T-helper 17 cell (primary cell): ENCODE measurements around the gene ACTN3. TPM values are rescaled to one million over a fixed set of nuclear protein-coding genes. Genes with fewer than 3 reads are reported as not detected.
"Not testable (repeated sequence)": the region's sequence is repeated elsewhere in the genome, so short reads cannot be mapped to it uniquely, and the experiment has no call there.

Source experiments
- ATAC-seq: fragments of 150-1000 bp; cut with Tn5 transposase; 2 replicates; pipeline ENCODE4 v1.10.0; 2021; ENCODE audit warnings: mild to moderate bottlenecking, moderate library complexity
- DNase-seq, 3 donors: peaks; one replicate each; pipeline versions ENCODE4 v3.0.0 to v3.0.0-alpha.2; 2020 to 2021
- H3K9me3 ChIP-seq: one replicate; pipeline ENCODE4 v1.7.0; 2013; ENCODE audit warnings: low read length, mild to moderate bottlenecking; ENCODE audit not compliant: control insufficient read depth, poor library complexity, severe bottlenecking
- H3K27ac Mint-ChIP-seq: one replicate; pipeline ENCODE4 v1.8.0; 2022; ENCODE audit warnings: mild to moderate bottlenecking, moderate library complexity, mixed read lengths
- H3K27me3 Mint-ChIP-seq: one replicate; pipeline ENCODE4 v1.8.0; 2022; ENCODE audit warnings: mixed read lengths
- H3K36me3 Mint-ChIP-seq: one replicate; pipeline ENCODE4 v1.8.0; 2022; ENCODE audit warnings: low read depth, mixed read lengths
- H3K4me1 Mint-ChIP-seq: one replicate; pipeline ENCODE4 v1.8.0; 2022; ENCODE audit warnings: mild to moderate bottlenecking, mixed read lengths
- H3K4me3 Mint-ChIP-seq: one replicate; pipeline ENCODE4 v1.8.0; 2022; ENCODE audit warnings: mild to moderate bottlenecking, moderate library complexity, mixed read lengths
- total RNA-seq, 4 donors: library from RNA in 2 of 4; stranded (reverse) in 2 of 4; gene quantifications; one replicate each; pipeline ENCODE4 v1.2.3 and lab custom pipeline; 2022 to 2026

Gene ACTN3
- total RNA-seq, 2 donors from 2014 or later, result 0.30 TPM; not detected in 1

GRCh38 chr11:66582565-66583147 lies 36.0 kb downstream of the ACTN3 start:
- peak overlapping the region; percentile 59 for H3K27ac Mint-ChIP-seq
- not testable (repeated sequence) for H3K4me3 Mint-ChIP-seq, ATAC-seq, H3K27me3 Mint-ChIP-seq, H3K9me3 ChIP-seq, DNase-seq, H3K36me3 Mint-ChIP-seq, H3K4me1 Mint-ChIP-seq

DNA sequence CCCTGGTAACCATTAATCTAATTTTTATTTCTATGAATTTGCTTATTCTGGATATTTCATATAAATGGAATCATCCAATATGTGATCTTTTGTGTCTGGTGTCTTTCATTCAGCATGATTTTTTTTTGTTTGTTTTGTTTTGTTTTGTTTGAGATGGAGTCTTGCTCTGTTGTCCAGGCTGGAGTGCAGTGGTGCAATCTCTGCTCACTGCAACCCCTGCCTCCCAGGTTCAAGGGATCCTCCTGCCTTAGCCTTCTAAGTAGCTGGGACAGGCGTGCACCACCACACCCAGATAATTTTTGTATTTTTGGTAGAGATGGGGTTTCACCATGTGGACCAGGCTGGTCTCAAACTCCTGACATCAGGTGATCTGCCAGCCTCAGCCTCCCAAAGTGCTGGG lies 38.7 kb downstream of the ACTN3 start:
- DNase-seq, H3K27ac Mint-ChIP-seq, ATAC-seq, H3K4me3 Mint-ChIP-seq, H3K9me3 ChIP-seq, H3K27me3 Mint-ChIP-seq, H3K4me1 Mint-ChIP-seq, H3K36me3 Mint-ChIP-seq: not testable (repeated sequence)

DNA sequence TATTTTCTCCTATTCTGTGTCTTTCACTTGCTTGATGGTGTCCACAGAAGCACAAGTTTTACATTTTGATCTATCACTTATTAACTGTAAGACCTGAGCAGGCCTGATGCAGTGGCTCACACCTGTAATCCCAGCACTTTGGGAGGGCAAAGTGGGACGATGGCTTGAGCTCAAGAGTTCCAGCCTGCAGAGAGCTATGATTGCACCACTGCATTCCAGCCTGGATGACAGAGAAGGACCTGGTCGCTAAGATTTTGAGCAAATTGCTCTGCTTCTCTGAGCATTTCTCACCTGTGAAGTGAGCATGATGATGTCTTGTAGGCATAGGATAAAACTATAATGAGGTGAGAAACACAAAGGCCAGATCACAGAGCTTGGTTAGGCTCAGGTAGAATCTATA lies 39.4 kb downstream of the ACTN3 start:
- ATAC-seq (no peak), DNase-seq (no peak)
- Mint-ChIP-seq H3K4me1 (peaks cover 2% of the 10 kb centered on the region), H3K4me3 (no peak overlapping the region), H3K27me3 (no peaks in the 10 kb centered on the region), H3K36me3 (no peaks in the 10 kb centered on the region), H3K27ac (no peak overlapping the region)
- H3K9me3 ChIP-seq, result no peaks in the 10 kb centered on the region

- H3K27me3 Mint-ChIP-seq, DNase-seq, ATAC-seq, H3K36me3 Mint-ChIP-seq, H3K9me3 ChIP-seq, H3K4me3 Mint-ChIP-seq, H3K27ac Mint-ChIP-seq: not testable (repeated sequence)
- peaks cover 13% of the 10 kb centered on the region for H3K4me1 Mint-ChIP-seq
Observed at GRCh38 chr11:66589315-66589714, 42.6 kb downstream of the ACTN3 start.

DNA sequence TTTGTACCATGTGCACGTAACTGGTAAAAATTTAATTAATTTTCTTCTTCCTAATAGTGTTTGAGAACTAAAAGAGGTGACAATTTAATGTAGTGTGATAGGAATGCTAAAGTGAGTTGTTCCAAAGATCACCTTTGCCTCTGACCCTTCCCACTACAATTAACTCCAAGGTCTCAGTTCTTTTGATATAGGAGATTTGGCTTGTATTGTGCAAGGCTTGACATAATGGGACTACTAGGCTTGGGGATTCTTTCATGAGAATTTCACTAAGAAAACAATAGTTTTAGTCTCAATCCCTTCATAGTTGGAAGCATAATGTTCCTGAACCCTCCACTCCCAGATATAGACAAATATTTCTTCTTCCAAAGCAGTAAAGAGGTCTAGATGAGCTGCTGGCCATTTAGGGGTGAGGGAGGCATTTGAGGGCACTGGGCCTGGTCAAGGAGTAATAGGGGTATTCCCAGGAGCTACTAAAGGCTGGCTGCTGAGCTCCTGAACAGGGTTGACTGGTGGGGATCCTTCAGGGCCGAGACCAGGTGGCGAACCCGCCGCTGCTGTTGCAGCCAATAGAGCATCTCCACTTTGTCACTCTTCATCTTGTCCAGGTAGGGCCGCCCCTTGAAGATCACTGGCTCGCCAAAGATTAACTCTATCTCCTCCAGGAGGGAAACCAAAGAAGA lies 43.4 kb downstream of the ACTN3 start:
- ATAC-seq (no peak), DNase-seq (no peak)
- H3K9me3 ChIP-seq, result no peaks in the 10 kb centered on the region
- no peaks in the 10 kb centered on the region for H3K27me3 Mint-ChIP-seq
- peaks cover 2% of the 10 kb centered on the region for H3K36me3 Mint-ChIP-seq
- peaks cover 18% of the 10 kb centered on the region for H3K4me1 Mint-ChIP-seq
- no peak overlapping the region for H3K4me3 Mint-ChIP-seq
- H3K27ac Mint-ChIP-seq, result no peak overlapping the region

DNA sequence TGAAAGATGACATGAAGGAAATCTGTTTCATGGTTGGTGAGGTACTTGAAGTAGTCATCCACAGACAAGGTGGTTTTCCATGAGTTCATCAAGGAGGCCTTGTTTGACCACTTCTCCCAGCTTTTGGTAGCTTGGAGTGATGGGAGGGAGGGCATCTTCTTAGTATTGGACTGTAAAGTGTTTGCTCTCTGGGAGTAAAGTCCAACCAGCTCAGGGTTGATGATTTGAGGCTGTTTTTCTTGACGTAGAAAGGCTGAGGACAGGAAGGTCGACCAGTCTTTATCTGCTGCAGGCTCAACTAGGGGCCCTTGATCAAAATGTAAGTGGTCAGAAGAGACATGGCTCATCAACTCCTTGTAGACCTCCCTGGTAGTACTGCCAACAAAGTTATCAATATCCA lies 44.5 kb downstream of the ACTN3 start:
- H3K4me3 Mint-ChIP-seq, result peak overlapping the region; percentile 100

DNA sequence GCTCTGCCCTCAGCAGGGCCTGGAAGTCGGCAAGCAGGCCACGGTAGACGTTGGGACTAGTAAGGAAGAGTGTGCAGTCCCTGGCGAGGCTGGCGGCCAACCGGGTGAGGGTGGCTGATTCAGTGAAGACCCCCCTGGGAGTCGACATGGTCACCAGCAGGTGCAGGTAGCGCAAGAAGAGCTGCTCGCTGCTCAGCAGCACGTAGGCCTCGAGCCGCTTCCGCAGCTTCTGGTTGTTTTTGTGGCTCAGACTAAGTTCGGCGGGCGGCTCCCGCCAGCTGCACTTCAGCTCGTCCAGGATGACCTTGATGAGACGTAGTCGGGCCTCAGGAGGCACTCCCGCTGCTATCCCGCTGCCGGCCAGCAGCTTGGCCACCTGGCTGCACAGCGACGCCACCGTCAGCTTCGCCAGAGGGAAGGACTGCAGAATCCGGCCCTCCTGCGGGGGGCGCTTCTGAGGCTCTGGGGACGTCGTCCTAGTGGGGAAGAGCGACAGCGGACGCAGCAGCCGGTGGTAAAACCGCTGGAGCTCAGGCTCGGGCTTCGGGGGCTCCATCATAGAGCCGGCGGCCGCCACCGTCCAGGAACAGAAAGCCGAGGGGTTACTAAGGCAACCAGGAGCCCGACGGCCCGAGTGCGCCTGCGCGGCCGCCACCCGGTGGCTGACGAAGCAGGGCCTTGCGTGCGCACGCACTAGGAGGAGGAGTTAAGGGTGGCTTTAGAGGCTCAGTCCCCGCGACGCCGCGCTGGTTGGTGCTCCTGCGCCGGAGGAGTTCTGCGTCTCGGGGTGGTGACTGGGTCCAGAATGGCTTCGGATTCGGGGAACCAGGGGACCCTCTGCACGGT lies 46.0 kb downstream of the ACTN3 start, which contains the start of the genes CCDC87 and CCS:
TSS of gene CCDC87 (minus strand) at position 607 of the 846 bp plus-strand sequence. CDS start at position 559, 48 bp downstream.
TSS of gene CCS (plus strand) at position 729 of the 846 bp plus-strand sequence. CDS start at position 806, 77 bp downstream.
- Mint-ChIP-seq H3K27me3 (no peaks in the 10 kb centered on the region), H3K27ac (peak within 1 kb of the TSS; percentile 100), H3K4me1 (peaks cover 24% of the 10 kb centered on the region), H3K4me3 (peak within 1 kb of the TSS; percentile 100), H3K36me3 (peaks cover 2% of the 10 kb centered on the region)
- DNase-seq (peak; percentile 98 to 100 (median 99)), ATAC-seq (peak; percentile 97)
- no peaks in the 10 kb centered on the region for H3K9me3 ChIP-seq

More for the DNA sequence above, 44.5 kb downstream of the ACTN3 start:
- no peak for ATAC-seq
- peaks cover 2% of the 10 kb centered on the region for H3K36me3 Mint-ChIP-seq
- peak overlapping the region; percentile 100 for H3K27ac Mint-ChIP-seq
- no peak for DNase-seq
- H3K9me3 ChIP-seq, result no peaks in the 10 kb centered on the region
- no peaks in the 10 kb centered on the region for H3K27me3 Mint-ChIP-seq
- peaks cover 25% of the 10 kb centered on the region for H3K4me1 Mint-ChIP-seq

DNA sequence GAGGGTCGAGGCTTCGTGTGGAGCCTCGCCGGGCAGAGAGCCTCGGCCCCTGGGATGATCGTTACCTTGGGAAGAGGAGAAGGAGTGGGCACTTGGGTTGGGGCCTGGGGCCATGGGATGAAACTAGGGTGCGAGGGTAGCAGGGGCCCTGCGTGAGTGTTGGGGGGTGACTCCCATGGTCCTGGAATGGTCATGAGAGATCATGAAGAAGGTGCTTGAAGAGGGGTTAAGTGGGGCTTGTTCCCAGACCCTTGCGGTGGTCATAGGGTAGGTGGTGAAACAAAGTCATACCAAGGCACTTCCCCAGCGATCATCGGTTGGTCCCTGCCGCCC lies 46.6 kb downstream of the ACTN3 start:
- ATAC-seq (no peak), DNase-seq (no peak)
- Mint-ChIP-seq H3K27me3 (no peaks in the 10 kb centered on the region), H3K36me3 (peaks cover 2% of the 10 kb centered on the region), H3K27ac (peak overlapping the region; percentile 100), H3K4me3 (peak overlapping the region; percentile 100), H3K4me1 (peaks cover 24% of the 10 kb centered on the region)
- no peaks in the 10 kb centered on the region for H3K9me3 ChIP-seq

DNA sequence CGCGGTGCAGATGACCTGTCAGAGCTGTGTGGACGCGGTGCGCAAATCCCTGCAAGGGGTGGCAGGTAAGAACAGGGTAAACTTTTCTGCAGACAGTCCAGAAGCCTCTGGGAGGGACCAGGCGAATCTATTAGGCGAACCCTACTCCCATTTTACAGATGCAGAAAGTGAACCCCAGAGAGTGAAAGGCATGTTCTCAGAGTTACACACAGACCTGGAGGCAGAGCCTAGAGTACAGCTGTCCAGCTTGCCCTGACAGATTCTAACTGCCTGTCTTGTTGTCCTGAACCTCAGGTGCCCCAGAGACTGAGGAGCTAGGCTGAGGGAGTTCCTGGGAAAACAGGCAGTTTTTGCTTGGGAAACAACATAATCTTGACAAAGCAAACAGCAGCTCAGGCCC lies 46.9 kb downstream of the ACTN3 start:
- H3K36me3 Mint-ChIP-seq, result peaks cover 2% of the 10 kb centered on the region
- peaks cover 24% of the 10 kb centered on the region for H3K4me1 Mint-ChIP-seq
- H3K27me3 Mint-ChIP-seq, result no peaks in the 10 kb centered on the region

GRCh38 chr11:66595245-66595904 lies 48.7 kb downstream of the ACTN3 start:
- peak overlapping the region; percentile 39 for H3K27ac Mint-ChIP-seq
- DNase-seq, result no peak
- peaks cover 2% of the 10 kb centered on the region for H3K36me3 Mint-ChIP-seq
- peak overlapping the region; percentile 25 for H3K4me3 Mint-ChIP-seq
- no peaks in the 10 kb centered on the region for H3K27me3 Mint-ChIP-seq
- peaks cover 24% of the 10 kb centered on the region for H3K4me1 Mint-ChIP-seq
- ATAC-seq, result no peak
- H3K9me3 ChIP-seq, result no peaks in the 10 kb centered on the region

More for the DNA sequence above, 46.9 kb downstream of the ACTN3 start:
- no peaks in the 10 kb centered on the region for H3K9me3 ChIP-seq
- DNase-seq, result no peak
- Mint-ChIP-seq H3K27ac (peak overlapping the region; percentile 100), H3K4me3 (peak overlapping the region; percentile 100)
- ATAC-seq, result no peak

DNA sequence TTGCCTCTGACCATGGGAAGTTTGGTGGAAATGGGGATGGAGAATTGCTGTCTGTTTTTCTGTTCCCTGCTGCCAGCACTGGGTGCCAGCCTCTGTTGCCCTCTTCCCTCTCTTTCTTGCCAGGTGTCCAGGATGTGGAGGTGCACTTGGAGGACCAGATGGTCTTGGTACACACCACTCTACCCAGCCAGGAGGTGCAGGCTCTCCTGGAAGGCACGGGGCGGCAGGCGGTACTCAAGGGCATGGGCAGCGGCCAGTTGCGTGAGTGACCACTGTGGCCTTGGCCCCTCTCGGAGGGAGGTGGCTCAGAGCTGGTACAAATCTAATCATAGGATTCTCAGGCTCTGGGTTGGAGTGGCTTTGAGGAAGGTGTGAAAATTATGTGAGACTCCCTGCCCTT lies 52.3 kb downstream of the ACTN3 start:
- no peak for ATAC-seq
- H3K27me3 Mint-ChIP-seq, result no peaks in the 10 kb centered on the region
- no peak overlapping the region for H3K4me3 Mint-ChIP-seq
- H3K36me3 Mint-ChIP-seq, result no peaks in the 10 kb centered on the region
- H3K27ac Mint-ChIP-seq, result no peak overlapping the region
- no peak for DNase-seq
- peaks cover 12% of the 10 kb centered on the region for H3K4me1 Mint-ChIP-seq
- H3K9me3 ChIP-seq, result no peaks in the 10 kb centered on the region

DNA sequence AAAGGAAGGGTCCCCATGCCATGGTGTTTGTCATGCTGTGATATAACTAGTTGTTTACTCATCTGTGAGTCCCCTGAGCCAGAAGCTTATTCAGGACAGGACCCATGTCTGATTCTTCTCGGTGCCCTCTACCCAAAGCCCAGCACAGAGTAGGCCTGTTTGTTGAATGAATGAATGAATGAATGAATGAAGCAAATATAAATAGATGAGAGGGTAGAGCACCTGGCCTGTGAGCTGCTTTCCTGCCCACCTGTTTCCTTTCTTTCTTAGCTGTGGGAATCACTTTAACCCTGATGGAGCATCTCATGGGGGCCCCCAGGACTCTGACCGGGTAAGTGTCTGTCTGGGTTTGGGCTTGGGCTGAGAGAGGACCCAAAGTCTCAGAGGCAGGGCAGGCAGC lies 53.5 kb downstream of the ACTN3 start:
- peaks cover 7% of the 10 kb centered on the region for H3K4me1 Mint-ChIP-seq
- H3K9me3 ChIP-seq, result no peaks in the 10 kb centered on the region
- H3K27me3 Mint-ChIP-seq, result no peaks in the 10 kb centered on the region
- H3K27ac Mint-ChIP-seq, result no peak overlapping the region
- no peak overlapping the region for H3K4me3 Mint-ChIP-seq
- no peak for ATAC-seq
- H3K36me3 Mint-ChIP-seq, result no peaks in the 10 kb centered on the region
- no peak for DNase-seq
